Muscle layer of colon (tissue), 2 donors: ENCODE measurements around the gene CBFA2T2.
"Not testable (repeated sequence)": the region's sequence is repeated elsewhere in the genome, so short reads cannot be mapped to it uniquely, and the experiment has no call there.

Source experiments
- H3K27ac ChIP-seq: one replicate; pipeline ENCODE4 v1.7.0; 2013; ENCODE audit warnings: low read depth, mild to moderate bottlenecking, low read length, moderate library complexity
- H3K27me3 ChIP-seq, 2 donors: one replicate each; pipeline ENCODE4 v1.7.0; 2013; ENCODE audit warnings: low read length in 2 of 2, mild to moderate bottlenecking in 2 of 2; ENCODE audit not compliant: insufficient read depth in 2 of 2, control insufficient read depth in 1 of 2
- H3K36me3 ChIP-seq: one replicate; pipeline ENCODE4 v1.7.0; 2013; ENCODE audit warnings: mild to moderate bottlenecking, low read length; ENCODE audit not compliant: insufficient read depth
- H3K4me1 ChIP-seq: one replicate; pipeline ENCODE4 v1.7.0; 2013; ENCODE audit warnings: mild to moderate bottlenecking, low read length; ENCODE audit not compliant: insufficient read depth
- H3K4me3 ChIP-seq, 2 donors: one replicate each; pipeline ENCODE4 v1.7.0; 2013; ENCODE audit warnings: low read length in 2 of 2, low read depth in 1 of 2, mild to moderate bottlenecking in 1 of 2, moderate library complexity in 1 of 2
- H3K9ac ChIP-seq: one replicate; pipeline ENCODE4 v1.7.0; 2013; ENCODE audit warnings: low read length
- H3K9me3 ChIP-seq: one replicate; pipeline ENCODE4 v1.7.0; 2013; ENCODE audit warnings: mild to moderate bottlenecking, low read length
- donor health status: abdominal sarcoma.
- donor health status: Adenocarcinoma of cecum.

Gene CBFA2T2

DNA sequence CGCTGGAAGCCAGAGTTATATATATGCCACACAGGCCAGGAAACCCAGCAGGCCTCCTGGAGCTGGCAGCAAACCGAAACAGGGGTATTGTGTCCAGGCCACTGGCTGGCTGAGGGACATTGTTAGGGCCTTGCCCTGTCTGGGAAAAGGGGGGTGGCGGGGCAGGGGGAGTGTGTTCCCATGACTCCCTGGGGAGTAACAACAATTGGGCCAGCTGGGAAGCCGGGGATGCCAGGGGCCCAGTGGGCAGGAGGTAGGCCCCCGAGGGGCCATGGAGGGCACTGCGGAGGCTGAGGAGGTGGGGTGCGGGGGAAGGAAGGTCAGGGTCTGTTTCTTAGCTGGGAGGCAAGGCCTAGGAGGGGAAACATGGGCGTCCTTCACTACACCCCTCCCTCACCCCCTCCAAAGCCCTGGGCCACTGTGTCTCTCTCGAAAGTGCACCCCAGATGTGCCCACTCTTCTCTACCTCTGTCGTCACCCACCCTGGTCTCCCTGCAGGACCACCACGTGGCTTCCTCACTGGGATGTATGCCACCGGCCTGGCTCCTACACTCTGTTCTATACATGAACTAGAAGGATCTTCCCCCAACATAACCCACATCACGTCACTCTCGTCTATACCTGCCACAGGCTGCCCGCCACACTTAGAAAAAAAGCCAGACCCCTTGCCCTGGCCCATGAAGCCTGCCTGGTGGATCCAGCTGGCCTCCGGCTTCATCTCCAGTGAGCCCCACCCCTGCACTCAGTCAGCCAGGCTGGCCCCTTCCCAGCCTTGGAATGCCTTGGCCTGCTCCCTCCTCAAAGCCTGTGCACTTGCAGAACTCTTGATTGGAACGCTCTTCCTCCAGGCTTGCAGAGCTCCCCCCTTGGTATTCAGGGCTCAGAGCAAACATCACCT lies 204.1 kb downstream of the CBFA2T2 start:
- H3K36me3 ChIP-seq = no peaks in the 10 kb centered on the region
- no peaks in the 10 kb centered on the region for H3K4me1 ChIP-seq
- H3K4me3 ChIP-seq = no peak overlapping the region
- no peak overlapping the region for H3K27ac ChIP-seq
- H3K9me3 ChIP-seq = no peaks in the 10 kb centered on the region
- H3K9ac ChIP-seq = no peak overlapping the region
- no peaks in the 10 kb centered on the region for H3K27me3 ChIP-seq

DNA sequence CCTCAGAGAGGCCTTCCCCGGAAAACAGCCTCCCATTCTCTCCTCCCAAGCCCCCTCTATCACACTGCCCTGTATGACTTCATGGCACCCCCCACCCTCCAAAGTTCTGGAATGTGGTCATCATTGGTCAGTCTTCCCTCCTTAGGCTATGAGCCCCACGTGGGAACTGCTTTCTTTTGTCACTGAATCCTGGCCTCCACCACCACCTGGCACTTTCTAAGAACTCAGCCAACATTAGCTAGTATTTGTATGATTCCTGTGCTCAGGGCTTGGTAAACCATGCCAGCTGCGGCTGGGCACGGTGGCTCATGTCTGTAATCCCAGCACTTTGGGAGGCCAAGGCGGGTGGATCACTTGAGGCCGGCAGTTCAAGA lies 204.7 kb downstream of the CBFA2T2 start:
- H3K9me3 ChIP-seq = no peaks in the 10 kb centered on the region
- no peaks in the 10 kb centered on the region for H3K27me3 ChIP-seq
- H3K4me1 ChIP-seq = no peaks in the 10 kb centered on the region
- no peaks in the 10 kb centered on the region for H3K36me3 ChIP-seq
- no peak overlapping the region for H3K27ac ChIP-seq
- H3K9ac ChIP-seq = no peak overlapping the region
- no peak overlapping the region for H3K4me3 ChIP-seq

- Histone ChIP-seq H3K9me3 (no peaks in the 10 kb centered on the region), H3K27me3 (no peaks in the 10 kb centered on the region), H3K4me3 (no peak overlapping the region), H3K36me3 (no peaks in the 10 kb centered on the region), H3K9ac (no peak overlapping the region), H3K4me1 (no peaks in the 10 kb centered on the region), H3K27ac (no peak overlapping the region)
Measured at GRCh38 chr20:33696448-33696847, 206.6 kb downstream of the CBFA2T2 start.

DNA sequence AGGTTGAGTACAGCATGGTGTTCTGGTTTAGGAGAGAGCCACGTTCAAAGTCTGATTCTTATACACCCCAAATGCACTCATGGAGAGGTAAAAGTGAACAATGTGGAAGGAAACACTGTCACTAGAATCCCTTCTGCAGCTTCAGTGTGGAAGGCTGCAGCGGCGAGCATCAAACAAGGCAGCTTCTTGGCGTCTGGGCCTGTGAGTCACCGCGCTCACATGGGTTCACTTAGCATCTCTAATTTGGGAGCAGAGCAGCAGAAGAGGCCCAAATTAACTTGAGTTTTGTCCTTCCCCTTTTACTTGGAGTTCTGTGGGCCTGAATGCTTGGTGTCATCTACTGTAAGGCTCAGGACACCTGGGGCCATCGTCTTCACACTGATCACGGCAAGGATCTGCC lies 207.2 kb downstream of the CBFA2T2 start:
- Histone ChIP-seq H3K36me3 (no peaks in the 10 kb centered on the region), H3K9me3 (no peaks in the 10 kb centered on the region), H3K9ac (no peak overlapping the region), H3K4me3 (no peak overlapping the region), H3K4me1 (no peaks in the 10 kb centered on the region), H3K27ac (no peak overlapping the region), H3K27me3 (no peaks in the 10 kb centered on the region)

DNA sequence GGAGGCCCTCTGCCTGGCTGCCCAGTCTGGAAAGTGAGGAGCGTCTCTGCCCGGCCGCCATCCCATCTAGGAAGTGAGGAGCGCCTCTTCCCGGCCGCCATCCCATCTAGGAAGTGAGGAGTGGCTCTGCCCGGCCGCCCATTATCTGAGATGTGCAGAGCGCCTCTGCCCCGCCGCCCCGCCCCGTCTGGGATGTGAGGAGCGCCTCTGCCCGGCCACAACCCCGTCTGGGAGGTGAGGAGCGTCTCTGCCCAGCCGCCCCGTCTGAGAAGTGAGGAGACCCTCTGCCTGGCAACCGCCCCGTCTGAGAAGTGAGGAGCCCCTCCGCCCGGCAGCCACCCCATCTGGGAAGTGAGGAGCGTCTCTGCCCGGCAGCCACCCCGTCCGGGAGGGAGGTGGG lies 209.1 kb downstream of the CBFA2T2 start:
- H3K4me1 ChIP-seq = not testable (repeated sequence)

More for the DNA sequence above, 209.1 kb downstream of the CBFA2T2 start:
- not testable (repeated sequence) for H3K27ac ChIP-seq, H3K4me3 ChIP-seq, H3K27me3 ChIP-seq, H3K9ac ChIP-seq, H3K9me3 ChIP-seq, H3K36me3 ChIP-seq
